ENCODE measurements around the gene MASP2.

DNA sequence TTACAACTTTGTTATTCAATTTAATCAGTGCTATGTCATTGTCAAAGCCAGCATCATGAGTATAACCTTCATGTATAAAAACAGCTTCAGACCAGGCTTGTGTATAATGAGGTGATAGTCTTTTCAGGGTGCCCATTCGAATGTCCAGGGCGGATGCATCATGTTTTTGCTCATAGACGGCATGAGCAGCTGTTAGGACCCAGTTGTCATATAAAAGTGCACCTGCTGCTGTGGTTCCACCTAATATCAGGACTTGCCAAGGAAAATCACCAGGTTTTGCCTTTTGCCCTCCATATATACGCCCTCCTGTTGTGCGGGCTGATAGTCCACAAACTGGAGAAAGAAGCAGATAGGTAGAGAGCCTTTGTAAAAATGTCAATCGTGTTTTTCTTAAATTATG lies 19.7 kb downstream of the MASP2 start:
- TF ChIP-seq EP300 (IDR thresholded peaks at IDR 0.05; ENCODE audit: borderline replicate concordance) = no peak
- TF ChIP-seq FOXM1 (IDR thresholded peaks at IDR 0.05; ENCODE audit: borderline replicate concordance, low read depth) = no peak
- TF ChIP-seq, protein P1, sequence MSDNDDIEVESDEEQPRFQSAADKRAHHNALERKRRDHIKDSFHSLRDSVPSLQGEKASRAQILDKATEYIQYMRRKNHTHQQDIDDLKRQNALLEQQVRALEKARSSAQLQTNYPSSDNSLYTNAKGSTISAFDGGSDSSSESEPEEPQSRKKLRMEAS (IDR thresholded peaks at IDR 0.05) = no peak
- TF ChIP-seq CREB1 (IDR thresholded peaks at IDR 0.05; ENCODE audit: low read depth) = no peak
- no peak for TF ChIP-seq NFIC (IDR thresholded peaks at IDR 0.05)
- TF ChIP-seq CEBPB (IDR thresholded peaks at IDR 0.05) = no peak
- TF ChIP-seq RAD21 (IDR thresholded peaks at IDR 0.05; ENCODE audit: low read depth) = no peak
- TF ChIP-seq, protein P2, sequence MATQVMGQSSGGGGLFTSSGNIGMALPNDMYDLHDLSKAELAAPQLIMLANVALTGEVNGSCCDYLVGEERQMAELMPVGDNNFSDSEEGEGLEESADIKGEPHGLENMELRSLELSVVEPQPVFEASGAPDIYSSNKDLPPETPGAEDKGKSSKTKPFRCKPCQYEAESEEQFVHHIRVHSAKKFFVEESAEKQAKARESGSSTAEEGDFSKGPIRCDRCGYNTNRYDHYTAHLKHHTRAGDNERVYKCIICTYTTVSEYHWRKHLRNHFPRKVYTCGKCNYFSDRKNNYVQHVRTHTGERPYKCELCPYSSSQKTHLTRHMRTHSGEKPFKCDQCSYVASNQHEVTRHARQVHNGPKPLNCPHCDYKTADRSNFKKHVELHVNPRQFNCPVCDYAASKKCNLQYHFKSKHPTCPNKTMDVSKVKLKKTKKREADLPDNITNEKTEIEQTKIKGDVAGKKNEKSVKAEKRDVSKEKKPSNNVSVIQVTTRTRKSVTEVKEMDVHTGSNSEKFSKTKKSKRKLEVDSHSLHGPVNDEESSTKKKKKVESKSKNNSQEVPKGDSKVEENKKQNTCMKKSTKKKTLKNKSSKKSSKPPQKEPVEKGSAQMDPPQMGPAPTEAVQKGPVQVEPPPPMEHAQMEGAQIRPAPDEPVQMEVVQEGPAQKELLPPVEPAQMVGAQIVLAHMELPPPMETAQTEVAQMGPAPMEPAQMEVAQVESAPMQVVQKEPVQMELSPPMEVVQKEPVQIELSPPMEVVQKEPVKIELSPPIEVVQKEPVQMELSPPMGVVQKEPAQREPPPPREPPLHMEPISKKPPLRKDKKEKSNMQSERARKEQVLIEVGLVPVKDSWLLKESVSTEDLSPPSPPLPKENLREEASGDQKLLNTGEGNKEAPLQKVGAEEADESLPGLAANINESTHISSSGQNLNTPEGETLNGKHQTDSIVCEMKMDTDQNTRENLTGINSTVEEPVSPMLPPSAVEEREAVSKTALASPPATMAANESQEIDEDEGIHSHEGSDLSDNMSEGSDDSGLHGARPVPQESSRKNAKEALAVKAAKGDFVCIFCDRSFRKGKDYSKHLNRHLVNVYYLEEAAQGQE (IDR thresholded peaks at IDR 0.05; ENCODE audit: low read depth) = no peak
- no peak for TF ChIP-seq YY1 (IDR thresholded peaks at IDR 0.05; ENCODE audit: low read depth)
- TF ChIP-seq TAF1 (IDR thresholded peaks at IDR 0.05; ENCODE audit: low read depth) = no peak
- TF ChIP-seq ZBTB7A (IDR thresholded peaks at IDR 0.05; ENCODE audit: low read depth) = no peak
- TF ChIP-seq TCF12 (IDR thresholded peaks at IDR 0.05; ENCODE audit: low read depth) = no peak
- no peak for TF ChIP-seq TEAD4 (IDR thresholded peaks at IDR 0.05)
- no peak for TF ChIP-seq EGR1 (IDR thresholded peaks at IDR 0.05)

All from Ishikawa (cell line).